Liver (tissue), 3 donors: ENCODE results near the gene SPATC1L.

ENCODE experiments used
- GABPA ChIP-seq, 2 donors: IDR thresholded peaks in 1 of 2; conservative IDR thresholded peaks in 1 of 2; 2 replicates each; pipeline ENCODE4 v1.6.1; 2016; ENCODE audit warnings: antibody characterized with exemption in 2 of 2, mild to moderate bottlenecking in 1 of 2, moderate library complexity in 1 of 2
- HNF4G ChIP-seq: IDR thresholded peaks from 2 replicates; pipeline ENCODE4 v1.6.1; 2016; ENCODE audit warnings: antibody characterized with exemption
- TAF1 ChIP-seq: conservative IDR thresholded peaks from 2 replicates; pipeline ENCODE4 v1.6.1; 2016; ENCODE audit warnings: antibody characterized with exemption, mild to moderate bottlenecking
- TF ChIP-seq, protein P1 (sequence below): IDR thresholded peaks from 2 replicates; pipeline ENCODE4 v1.6.1; 2016; ENCODE audit warnings: antibody characterized with exemption, mild to moderate bottlenecking
- TF ChIP-seq, protein P2 (sequence below): fragments of 150-350 bp; IDR thresholded peaks from 2 replicates; pipeline ENCODE4 v1.5.1; 2017; ENCODE audit warnings: improper control_type of control experiment, low read depth, low read length; ENCODE audit not compliant: missing input control
- TF ChIP-seq, protein P3 (sequence below): IDR thresholded peaks from 2 replicates; pipeline ENCODE4 v1.6.1; 2016; ENCODE audit warnings: antibody characterized with exemption
- TF ChIP-seq, protein P4 (sequence below): IDR thresholded peaks from 2 replicates; pipeline ENCODE4 v1.6.1; 2016; ENCODE audit warnings: antibody characterized with exemption
- donor health status: healthy.
- donor health status: healthy.

DNA sequence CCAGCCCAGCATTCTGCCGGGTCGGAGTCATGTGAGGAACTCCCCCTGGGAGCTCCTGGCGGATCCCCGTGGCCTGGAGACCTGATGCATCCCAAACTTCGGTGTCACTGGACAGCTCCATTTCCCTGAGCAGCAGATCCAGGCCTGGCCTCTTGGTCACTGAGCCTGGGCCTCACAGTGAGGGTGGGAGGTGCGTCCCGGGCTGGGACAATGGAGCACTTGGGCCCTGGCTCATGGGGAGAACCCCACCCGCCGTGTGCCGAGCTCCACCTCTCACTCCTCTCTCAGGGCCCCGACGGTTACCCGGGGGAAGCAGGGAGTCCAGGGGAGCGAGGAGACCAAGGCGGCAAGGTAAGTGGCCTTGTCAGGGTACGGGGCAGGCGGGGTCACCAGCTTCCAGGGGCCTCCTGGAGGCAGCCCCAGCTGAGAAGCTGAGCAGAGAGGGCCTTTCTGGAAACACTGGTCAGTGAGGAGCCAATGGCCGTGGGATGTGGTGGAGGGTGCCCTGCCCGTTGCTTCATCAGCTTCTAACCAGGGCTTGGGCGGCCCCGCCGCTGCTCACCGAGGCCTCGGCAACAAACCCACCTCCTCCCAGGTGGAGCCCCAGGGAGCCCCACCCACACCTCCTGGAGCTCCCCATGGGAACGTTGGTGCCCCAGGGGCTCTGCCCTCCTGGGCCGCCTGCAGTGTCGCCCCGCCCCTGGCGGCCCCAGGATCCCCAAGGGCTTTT lies 66.5 kb downstream of the SPATC1L start:
- TF ChIP-seq, protein P1, sequence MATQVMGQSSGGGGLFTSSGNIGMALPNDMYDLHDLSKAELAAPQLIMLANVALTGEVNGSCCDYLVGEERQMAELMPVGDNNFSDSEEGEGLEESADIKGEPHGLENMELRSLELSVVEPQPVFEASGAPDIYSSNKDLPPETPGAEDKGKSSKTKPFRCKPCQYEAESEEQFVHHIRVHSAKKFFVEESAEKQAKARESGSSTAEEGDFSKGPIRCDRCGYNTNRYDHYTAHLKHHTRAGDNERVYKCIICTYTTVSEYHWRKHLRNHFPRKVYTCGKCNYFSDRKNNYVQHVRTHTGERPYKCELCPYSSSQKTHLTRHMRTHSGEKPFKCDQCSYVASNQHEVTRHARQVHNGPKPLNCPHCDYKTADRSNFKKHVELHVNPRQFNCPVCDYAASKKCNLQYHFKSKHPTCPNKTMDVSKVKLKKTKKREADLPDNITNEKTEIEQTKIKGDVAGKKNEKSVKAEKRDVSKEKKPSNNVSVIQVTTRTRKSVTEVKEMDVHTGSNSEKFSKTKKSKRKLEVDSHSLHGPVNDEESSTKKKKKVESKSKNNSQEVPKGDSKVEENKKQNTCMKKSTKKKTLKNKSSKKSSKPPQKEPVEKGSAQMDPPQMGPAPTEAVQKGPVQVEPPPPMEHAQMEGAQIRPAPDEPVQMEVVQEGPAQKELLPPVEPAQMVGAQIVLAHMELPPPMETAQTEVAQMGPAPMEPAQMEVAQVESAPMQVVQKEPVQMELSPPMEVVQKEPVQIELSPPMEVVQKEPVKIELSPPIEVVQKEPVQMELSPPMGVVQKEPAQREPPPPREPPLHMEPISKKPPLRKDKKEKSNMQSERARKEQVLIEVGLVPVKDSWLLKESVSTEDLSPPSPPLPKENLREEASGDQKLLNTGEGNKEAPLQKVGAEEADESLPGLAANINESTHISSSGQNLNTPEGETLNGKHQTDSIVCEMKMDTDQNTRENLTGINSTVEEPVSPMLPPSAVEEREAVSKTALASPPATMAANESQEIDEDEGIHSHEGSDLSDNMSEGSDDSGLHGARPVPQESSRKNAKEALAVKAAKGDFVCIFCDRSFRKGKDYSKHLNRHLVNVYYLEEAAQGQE, result no peak
- TF ChIP-seq, protein P2, sequence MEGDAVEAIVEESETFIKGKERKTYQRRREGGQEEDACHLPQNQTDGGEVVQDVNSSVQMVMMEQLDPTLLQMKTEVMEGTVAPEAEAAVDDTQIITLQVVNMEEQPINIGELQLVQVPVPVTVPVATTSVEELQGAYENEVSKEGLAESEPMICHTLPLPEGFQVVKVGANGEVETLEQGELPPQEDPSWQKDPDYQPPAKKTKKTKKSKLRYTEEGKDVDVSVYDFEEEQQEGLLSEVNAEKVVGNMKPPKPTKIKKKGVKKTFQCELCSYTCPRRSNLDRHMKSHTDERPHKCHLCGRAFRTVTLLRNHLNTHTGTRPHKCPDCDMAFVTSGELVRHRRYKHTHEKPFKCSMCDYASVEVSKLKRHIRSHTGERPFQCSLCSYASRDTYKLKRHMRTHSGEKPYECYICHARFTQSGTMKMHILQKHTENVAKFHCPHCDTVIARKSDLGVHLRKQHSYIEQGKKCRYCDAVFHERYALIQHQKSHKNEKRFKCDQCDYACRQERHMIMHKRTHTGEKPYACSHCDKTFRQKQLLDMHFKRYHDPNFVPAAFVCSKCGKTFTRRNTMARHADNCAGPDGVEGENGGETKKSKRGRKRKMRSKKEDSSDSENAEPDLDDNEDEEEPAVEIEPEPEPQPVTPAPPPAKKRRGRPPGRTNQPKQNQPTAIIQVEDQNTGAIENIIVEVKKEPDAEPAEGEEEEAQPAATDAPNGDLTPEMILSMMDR, result no peak
- TF ChIP-seq, protein P3, sequence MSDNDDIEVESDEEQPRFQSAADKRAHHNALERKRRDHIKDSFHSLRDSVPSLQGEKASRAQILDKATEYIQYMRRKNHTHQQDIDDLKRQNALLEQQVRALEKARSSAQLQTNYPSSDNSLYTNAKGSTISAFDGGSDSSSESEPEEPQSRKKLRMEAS, result no peak
- TF ChIP-seq, protein P4, sequence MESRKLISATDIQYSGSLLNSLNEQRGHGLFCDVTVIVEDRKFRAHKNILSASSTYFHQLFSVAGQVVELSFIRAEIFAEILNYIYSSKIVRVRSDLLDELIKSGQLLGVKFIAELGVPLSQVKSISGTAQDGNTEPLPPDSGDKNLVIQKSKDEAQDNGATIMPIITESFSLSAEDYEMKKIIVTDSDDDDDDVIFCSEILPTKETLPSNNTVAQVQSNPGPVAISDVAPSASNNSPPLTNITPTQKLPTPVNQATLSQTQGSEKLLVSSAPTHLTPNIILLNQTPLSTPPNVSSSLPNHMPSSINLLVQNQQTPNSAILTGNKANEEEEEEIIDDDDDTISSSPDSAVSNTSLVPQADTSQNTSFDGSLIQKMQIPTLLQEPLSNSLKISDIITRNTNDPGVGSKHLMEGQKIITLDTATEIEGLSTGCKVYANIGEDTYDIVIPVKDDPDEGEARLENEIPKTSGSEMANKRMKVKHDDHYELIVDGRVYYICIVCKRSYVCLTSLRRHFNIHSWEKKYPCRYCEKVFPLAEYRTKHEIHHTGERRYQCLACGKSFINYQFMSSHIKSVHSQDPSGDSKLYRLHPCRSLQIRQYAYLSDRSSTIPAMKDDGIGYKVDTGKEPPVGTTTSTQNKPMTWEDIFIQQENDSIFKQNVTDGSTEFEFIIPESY, result no peak
- no peak for TF ChIP-seq GABPA (IDR thresholded peaks at IDR 0.05 in 1 of 2, conservative IDR thresholded peaks at IDR 0.05 in 1 of 2)
- no peak for TF ChIP-seq HNF4G
- no peak for TF ChIP-seq TAF1
